Activated T-cell treated with anti-CD3 and anti-CD28 coated beads, Interleukin-2, amount 50 U/mL, for 1 hour (primary cell): ENCODE data around the gene PRUNE2.

ENCODE experiments used
- DNase-seq: peaks from one replicate; pipeline ENCODE4 v3.0.0-alpha.2; 2020

The PRUNE2 gene

GRCh38 chr9:76901801-76902200, 4.1 kb downstream of the PRUNE2 start:
- no peak for DNase-seq

GRCh38 chr9:76900884-76901440, 5.0 kb downstream of the PRUNE2 start:
- no peak for DNase-seq

- no peak for DNase-seq
Measured at GRCh38 chr9:76898786-76899185, 7.1 kb downstream of the PRUNE2 start.

GRCh38 chr9:76897804-76898525, 7.9 kb downstream of the PRUNE2 start:
- DNase-seq, result no peak

GRCh38 chr9:76896035-76896434, 9.9 kb downstream of the PRUNE2 start:
- DNase-seq, result no peak

- DNase-seq, result no peak
Measured at GRCh38 chr9:76895186-76895585, 10.7 kb downstream of the PRUNE2 start.

GRCh38 chr9:76894198-76894597, 11.7 kb downstream of the PRUNE2 start:
- DNase-seq, result no peak

GRCh38 chr9:76893395-76893932, 12.4 kb downstream of the PRUNE2 start:
- DNase-seq, result no peak

- DNase-seq, result no peak
Measured at GRCh38 chr9:76891874-76892273, 14.0 kb downstream of the PRUNE2 start.

GRCh38 chr9:76891279-76891678, 14.6 kb downstream of the PRUNE2 start:
- DNase-seq, result no peak

GRCh38 chr9:76887951-76888350, 18.0 kb downstream of the PRUNE2 start:
- DNase-seq, result no peak

GRCh38 chr9:76887003-76887821, 18.7 kb downstream of the PRUNE2 start:
- no peak for DNase-seq

- no peak for DNase-seq
Measured at GRCh38 chr9:76886318-76886717, 19.6 kb downstream of the PRUNE2 start.

GRCh38 chr9:76884823-76885222, 21.1 kb downstream of the PRUNE2 start:
- DNase-seq, result no peak

GRCh38 chr9:76883341-76883855, 22.5 kb downstream of the PRUNE2 start:
- no peak for DNase-seq

GRCh38 chr9:76882686-76883085, 23.2 kb downstream of the PRUNE2 start:
- DNase-seq, result no peak

- DNase-seq, result no peak
Measured at GRCh38 chr9:76880210-76880609, 25.7 kb downstream of the PRUNE2 start.

- DNase-seq, result no peak
Measured at GRCh38 chr9:76878933-76879332, 27.0 kb downstream of the PRUNE2 start.

GRCh38 chr9:76877961-76878360, 28.0 kb downstream of the PRUNE2 start:
- no peak for DNase-seq

- DNase-seq, result no peak
Measured at GRCh38 chr9:76876098-76876497, 29.8 kb downstream of the PRUNE2 start.

GRCh38 chr9:76873821-76874220, 32.1 kb downstream of the PRUNE2 start:
- no peak for DNase-seq

GRCh38 chr9:76873056-76873792, 32.7 kb downstream of the PRUNE2 start:
- DNase-seq, result no peak

- no peak for DNase-seq
Measured at GRCh38 chr9:76868897-76869296, 37.0 kb downstream of the PRUNE2 start.
